GM23248 (cell line): ENCODE results near the gene MEG3.

Experiments used
- EZH2 ChIP-seq: fragments of 200-600 bp; sonication (generic); IDR thresholded peaks from 2 replicates; pipeline ENCODE4 v1.6.1; 2018; ENCODE audit warnings: antibody characterized with exemption, mild to moderate bottlenecking; ENCODE audit not compliant: insufficient read depth, poor library complexity, severe bottlenecking
- EZH2phosphoT487 ChIP-seq: fragments of 200-600 bp; sonication (generic); IDR thresholded peaks from 2 replicates; pipeline ENCODE4 v1.6.1; 2018; ENCODE audit warnings: antibody characterized with exemption, moderate library complexity, mild to moderate bottlenecking, low read depth; ENCODE audit not compliant: insufficient read depth

- TF ChIP-seq EZH2: no peak
- TF ChIP-seq EZH2phosphoT487: no peak
Observed at GRCh38 chr14:100802766-100803165, 23.2 kb upstream of the MEG3 start.
